Inflammatory macrophage (primary cell): ENCODE results near the gene HPSE2.
"Not testable (repeated sequence)": the region's sequence is repeated elsewhere in the genome, so short reads cannot be mapped to it uniquely, and the experiment has no call there.

Experiments
- DNase-seq, 2 donors: peaks; one replicate each; pipeline ENCODE4 v3.0.0-alpha.2; 2020 to 2022

The HPSE2 gene

GRCh38 chr10:99143651-99144050, 92.0 kb downstream of the HPSE2 start:
- no peak for DNase-seq

GRCh38 chr10:99143011-99143410, 92.6 kb downstream of the HPSE2 start:
- no peak for DNase-seq

- DNase-seq, result not testable (repeated sequence)
Measured at GRCh38 chr10:99132897-99133296, 102.8 kb downstream of the HPSE2 start.

GRCh38 chr10:99125879-99126278, 109.8 kb downstream of the HPSE2 start:
- no peak for DNase-seq

GRCh38 chr10:99124376-99124775, 111.3 kb downstream of the HPSE2 start:
- DNase-seq, result no peak

- no peak for DNase-seq
Measured at GRCh38 chr10:99123851-99124250, 111.8 kb downstream of the HPSE2 start.

GRCh38 chr10:99123336-99123735, 112.3 kb downstream of the HPSE2 start:
- no peak for DNase-seq

- no peak for DNase-seq
Measured at GRCh38 chr10:99119258-99119748, 116.3 kb downstream of the HPSE2 start.

- peak; percentile 4 to 6 for DNase-seq
Measured at GRCh38 chr10:99115703-99116102, 119.9 kb downstream of the HPSE2 start.

GRCh38 chr10:99085358-99085757, 150.3 kb downstream of the HPSE2 start:
- DNase-seq, result no peak

- no peak for DNase-seq
Measured at GRCh38 chr10:99084161-99084560, 151.5 kb downstream of the HPSE2 start.

- DNase-seq, result no peak
Measured at GRCh38 chr10:99080275-99080945, 155.2 kb downstream of the HPSE2 start.

GRCh38 chr10:99062591-99062990, 173.1 kb downstream of the HPSE2 start:
- no peak for DNase-seq

GRCh38 chr10:99058762-99059161, 176.9 kb downstream of the HPSE2 start:
- no peak for DNase-seq

- no peak for DNase-seq
Measured at GRCh38 chr10:99057936-99058690, 177.5 kb downstream of the HPSE2 start.

- no peak for DNase-seq
Measured at GRCh38 chr10:99045671-99046070, 190.0 kb downstream of the HPSE2 start.

- no peak for DNase-seq
Measured at GRCh38 chr10:99042051-99042771, 193.4 kb downstream of the HPSE2 start.

GRCh38 chr10:99041468-99041867, 194.2 kb downstream of the HPSE2 start:
- no peak for DNase-seq

- no peak for DNase-seq
Measured at GRCh38 chr10:99013885-99014284, 221.8 kb downstream of the HPSE2 start.

- no peak for DNase-seq
Measured at GRCh38 chr10:99010286-99010685, 225.4 kb downstream of the HPSE2 start.

GRCh38 chr10:99008054-99008453, 227.6 kb downstream of the HPSE2 start:
- no peak for DNase-seq

- DNase-seq, result no peak
Measured at GRCh38 chr10:99007457-99007856, 228.2 kb downstream of the HPSE2 start.

GRCh38 chr10:99005254-99005653, 230.4 kb downstream of the HPSE2 start:
- no peak for DNase-seq
